NCI-H2107 treated with DMSO at 0.1 percent for 48 hours (cell line): ENCODE measurements around the gene HES6.
"Not testable (repeated sequence)": the region's sequence is repeated elsewhere in the genome, so short reads cannot be mapped to it uniquely, and the experiment has no call there.

Source experiments
- DNase-seq: peaks from one replicate; lab custom pipeline; 2025; ENCODE audit not compliant: unreplicated experiment; lab: John Stamatoyannopoulos, UW

Gene HES6

GRCh38 chr2:238274152-238274865 lies 34.5 kb upstream of the HES6 start:
- no peak for DNase-seq

- DNase-seq, result not testable (repeated sequence)
Measured at GRCh38 chr2:238273433-238273832, 33.6 kb upstream of the HES6 start.

GRCh38 chr2:238272156-238272555 lies 32.3 kb upstream of the HES6 start:
- no peak for DNase-seq

GRCh38 chr2:238271686-238272085 lies 31.8 kb upstream of the HES6 start:
- DNase-seq, result not testable (repeated sequence)

DNA sequence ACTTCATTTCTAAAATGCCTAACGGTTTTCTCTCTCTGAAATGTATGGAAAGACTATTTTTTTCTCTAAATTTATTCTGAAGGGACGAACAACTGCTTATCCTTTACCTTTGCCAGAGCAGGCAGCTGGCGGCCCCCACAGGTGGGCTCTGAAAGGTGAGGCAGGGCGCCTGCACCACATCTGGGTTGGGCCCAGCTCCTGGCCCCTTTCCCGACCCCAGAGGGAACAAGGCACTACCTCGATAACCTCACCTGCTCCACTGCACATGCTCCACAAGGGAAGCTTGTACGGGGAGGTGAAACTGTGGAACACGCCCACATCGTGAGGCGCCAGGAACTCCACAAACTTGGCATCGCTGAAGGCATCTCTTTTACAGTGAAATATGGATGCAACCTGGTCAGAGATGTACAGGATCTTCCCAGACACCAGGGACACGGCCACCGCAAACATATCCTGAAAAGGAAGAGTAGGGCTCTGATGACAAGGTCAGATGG lies 31.3 kb upstream of the HES6 start:
- no peak for DNase-seq

DNA sequence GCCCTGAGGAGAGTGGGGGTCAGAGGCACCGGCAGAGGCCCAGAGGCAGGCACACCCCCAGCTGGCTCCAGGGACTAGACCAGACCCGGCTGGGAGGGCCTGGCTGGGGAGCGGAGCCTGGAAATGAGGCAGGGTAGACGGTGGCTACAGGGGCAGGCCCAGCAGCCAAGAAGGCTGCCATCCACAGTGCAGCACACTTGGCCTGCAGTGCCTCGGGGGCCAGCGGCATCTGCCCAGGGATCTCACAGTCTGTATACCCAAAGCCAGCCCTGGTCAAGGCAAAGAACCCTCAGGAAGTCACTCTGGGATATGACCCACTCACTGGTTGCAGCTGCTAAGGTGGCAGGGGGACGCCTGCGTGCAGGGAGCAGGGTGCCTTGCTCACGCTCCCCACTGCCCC lies 30.8 kb upstream of the HES6 start:
- DNase-seq, result no peak

DNA sequence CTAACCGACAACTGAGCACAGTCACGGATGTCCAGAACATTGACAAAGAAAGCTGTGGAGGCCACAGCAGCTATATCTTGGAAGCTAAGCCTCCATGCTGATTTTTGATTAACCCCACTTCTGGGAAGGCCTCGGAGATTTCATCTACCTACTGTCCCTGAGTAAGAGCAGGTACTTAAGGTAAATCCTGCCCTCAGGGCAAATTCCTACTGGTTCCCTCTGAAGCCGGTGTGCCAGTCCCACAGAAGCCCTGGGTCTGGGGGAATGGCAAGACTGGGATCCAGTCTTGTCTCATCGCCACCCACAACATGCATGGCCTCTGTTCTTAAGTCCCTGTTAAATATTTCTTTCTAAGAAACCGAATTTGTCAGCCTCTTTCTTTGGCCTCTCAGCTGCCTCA lies 29.9 kb upstream of the HES6 start:
- DNase-seq, result no peak

- no peak for DNase-seq
Measured at GRCh38 chr2:238267884-238268680, 28.2 kb upstream of the HES6 start.

GRCh38 chr2:238267341-238267710 lies 27.5 kb upstream of the HES6 start:
- DNase-seq, result no peak

- no peak for DNase-seq
Measured at GRCh38 chr2:238265605-238266004, 25.8 kb upstream of the HES6 start.

- no peak for DNase-seq
Measured at GRCh38 chr2:238264072-238264460, 24.2 kb upstream of the HES6 start.

DNA sequence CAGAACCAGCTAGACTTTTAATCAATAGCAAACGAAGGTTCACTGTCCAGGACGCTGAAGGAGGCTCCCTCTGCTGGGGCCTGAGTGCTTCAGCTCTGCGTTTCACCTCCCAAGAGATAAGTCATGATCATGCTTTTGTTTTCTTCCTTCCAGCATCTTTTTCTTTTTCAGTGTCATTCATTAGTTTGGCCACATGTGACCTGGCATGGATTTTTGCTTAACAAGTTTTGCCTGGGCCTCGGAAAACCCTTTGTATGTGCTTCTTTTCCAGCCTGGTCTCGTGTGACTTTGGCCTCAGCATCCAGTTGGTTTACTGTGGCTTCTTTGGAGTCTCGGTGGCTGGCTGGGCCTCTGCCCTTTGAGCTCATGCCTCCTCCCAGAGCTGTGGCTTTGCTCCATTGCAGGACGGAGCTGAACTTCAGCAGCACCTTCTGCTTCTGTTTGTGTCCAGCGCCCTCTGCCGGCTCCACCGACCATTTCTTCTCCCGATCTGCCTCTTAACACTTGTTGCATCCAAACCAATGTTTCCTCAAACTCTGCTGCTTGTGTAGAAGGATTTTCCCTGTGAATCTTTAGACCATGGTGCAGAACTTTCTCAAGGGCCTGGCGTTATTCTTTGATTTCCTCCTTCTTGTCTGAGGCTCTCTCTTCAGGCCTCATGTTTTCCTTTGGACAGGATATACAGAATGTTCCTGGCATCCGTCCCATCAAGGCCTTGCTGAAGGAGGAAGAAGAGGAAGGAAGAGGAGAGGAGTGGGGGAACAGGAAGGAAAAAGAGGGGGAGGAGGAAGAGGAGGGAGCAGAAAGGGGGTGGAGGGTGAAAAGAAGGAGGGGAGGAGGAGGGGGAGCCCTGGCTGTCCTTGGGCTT lies 23.6 kb upstream of the HES6 start:
- DNase-seq, result peak; percentile 59

DNA sequence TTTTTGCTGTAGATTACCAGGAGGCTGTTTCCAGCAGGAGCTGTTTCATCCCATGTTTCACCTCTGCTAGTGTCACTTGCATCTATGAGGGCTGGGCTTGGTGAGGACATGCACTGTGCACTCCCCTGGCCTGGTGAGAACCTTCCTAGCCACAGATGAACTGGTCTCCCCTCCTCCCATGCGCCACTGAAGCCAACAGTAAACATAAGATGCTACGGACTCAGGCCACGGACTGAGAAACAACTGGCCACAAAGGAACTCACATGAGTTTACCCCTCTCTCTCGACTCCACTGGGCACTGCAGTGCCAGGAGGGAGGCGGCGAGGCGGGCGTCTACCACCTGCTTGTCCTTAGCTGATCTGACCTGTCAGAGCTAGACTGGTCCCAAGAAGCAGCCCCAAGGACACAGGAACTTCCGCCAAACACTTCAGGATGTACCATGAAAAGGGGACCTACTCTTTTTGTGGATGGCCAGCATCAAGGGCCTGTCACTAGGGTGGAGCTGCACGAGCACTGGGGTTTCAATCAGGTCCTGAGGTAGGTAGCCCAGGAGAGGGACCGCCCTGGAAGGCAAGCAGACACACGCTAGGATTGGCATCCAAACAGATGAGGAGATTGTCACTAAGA lies 22.8 kb upstream of the HES6 start:
- DNase-seq, result no peak

DNA sequence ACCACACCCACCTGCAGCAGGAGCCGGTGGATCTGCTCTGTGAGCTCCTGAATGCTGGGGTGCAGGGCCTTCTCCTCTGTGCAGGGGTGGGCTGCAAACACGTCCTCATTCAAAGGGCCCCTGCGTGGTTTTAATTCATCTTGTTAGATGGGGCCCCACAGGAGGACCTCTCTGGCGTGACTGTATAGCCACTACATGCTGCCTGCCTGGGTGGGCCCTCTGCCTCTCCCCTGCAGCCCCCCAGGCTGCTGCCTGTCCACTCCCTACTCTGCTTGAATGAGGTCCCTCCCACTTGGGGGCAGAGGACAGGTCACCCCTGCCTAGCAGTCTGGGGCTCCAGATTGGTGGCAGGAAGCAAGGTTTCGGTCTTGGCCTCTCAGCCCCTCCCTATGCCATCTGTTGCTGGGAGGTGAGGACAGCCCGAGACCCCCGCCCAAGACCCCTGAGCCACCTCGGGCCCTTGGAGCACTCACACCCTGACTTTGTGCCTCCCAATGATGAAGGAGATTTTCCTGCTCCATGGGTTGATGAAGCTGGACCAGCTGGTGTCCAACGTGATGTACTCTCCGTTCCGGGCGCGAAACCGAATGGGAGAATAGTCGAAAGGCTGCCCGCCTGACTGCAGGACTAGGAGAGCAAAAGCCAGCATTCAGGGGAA lies 22.0 kb upstream of the HES6 start:
- no peak for DNase-seq

GRCh38 chr2:238260883-238261282 lies 21.0 kb upstream of the HES6 start:
- no peak for DNase-seq

DNA sequence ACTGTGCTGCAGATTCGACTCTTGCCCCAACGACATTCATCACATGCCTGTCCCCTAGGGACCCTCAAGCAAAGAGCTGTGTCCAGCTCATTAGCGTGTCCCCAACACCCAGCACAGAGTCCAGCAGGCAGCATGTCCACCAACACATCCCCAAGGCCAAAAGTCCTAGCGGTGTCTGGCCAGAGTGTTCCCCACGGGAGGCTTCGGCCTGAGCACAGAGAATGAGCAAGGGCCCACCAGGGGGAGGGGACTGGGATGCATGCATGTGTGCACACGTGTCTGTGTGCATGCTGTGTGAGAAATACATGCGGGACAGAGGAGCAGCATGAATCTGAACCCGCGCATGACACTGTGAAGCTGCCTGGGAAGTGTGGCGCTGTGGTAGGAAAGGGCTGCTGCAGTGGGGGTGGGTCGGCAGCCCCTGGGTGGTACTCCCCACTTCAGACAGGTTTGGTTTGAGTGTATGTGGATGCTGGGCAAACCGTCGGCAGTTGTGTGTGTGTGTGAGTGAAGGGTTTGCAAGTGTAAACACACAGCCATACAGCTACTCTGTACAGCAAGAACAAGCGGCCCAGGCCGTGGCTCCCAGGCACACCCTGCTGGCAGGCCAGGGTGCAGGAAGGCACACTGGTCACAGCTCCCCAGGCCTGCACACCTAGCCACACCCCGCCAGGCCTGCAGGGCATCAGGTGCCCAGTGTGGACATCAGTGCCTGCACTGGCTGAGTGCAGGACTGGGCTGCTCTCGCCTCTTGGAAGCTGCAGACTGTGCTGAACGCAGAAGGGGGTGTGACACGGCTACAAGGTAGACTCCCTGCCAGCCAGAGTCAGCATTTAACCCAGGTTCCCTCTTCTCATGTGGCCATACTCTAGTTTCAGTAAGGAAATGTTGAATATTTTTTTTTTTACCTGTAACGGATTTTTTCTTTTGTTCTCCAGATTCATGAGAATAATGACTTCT lies 19.5 kb upstream of the HES6 start:
- DNase-seq, result no peak

- no peak for DNase-seq
Measured at GRCh38 chr2:238257786-238258700, 18.2 kb upstream of the HES6 start.

GRCh38 chr2:238256594-238257104 lies 16.8 kb upstream of the HES6 start:
- peak; percentile 80 for DNase-seq
